Suprapubic skin (tissue), 4 donors: Measurements from ENCODE around the gene MYADML2.
"Not testable (repeated sequence)": the region's sequence is repeated elsewhere in the genome, so short reads cannot be mapped to it uniquely, and the experiment has no call there.

Source experiments
- EP300 ChIP-seq: sonication (generic); formaldehyde crosslinking; IDR thresholded peaks from one replicate; pipeline ENCODE4 v1.6.1; 2017; ENCODE audit warnings: antibody characterized with exemption
- POLR2A ChIP-seq, 2 donors: fragments of 450-650 bp; IDR thresholded peaks; one replicate each; pipeline ENCODE4 v1.6.1; 2017; ENCODE audit warnings: antibody characterized with exemption in 2 of 2, mild to moderate bottlenecking in 2 of 2, moderate library complexity in 2 of 2
- POLR2AphosphoS5 ChIP-seq, 3 donors: sonication (generic); formaldehyde crosslinking; IDR thresholded peaks; one replicate each; pipeline ENCODE4 v1.6.1; 2017; ENCODE audit warnings: antibody characterized with exemption in 3 of 3
- TF ChIP-seq, protein P1 (sequence below), 2 donors: fragments of 200-600 bp in 1 of 2; fragments of 450-650 bp in 1 of 2; sonication (generic) in 1 of 2; IDR thresholded peaks; one replicate each; pipeline ENCODE4 v1.5.1; 2016 to 2019; ENCODE audit warnings: antibody characterized with exemption in 2 of 2, mild to moderate bottlenecking in 1 of 2, moderate library complexity in 1 of 2

DNA sequence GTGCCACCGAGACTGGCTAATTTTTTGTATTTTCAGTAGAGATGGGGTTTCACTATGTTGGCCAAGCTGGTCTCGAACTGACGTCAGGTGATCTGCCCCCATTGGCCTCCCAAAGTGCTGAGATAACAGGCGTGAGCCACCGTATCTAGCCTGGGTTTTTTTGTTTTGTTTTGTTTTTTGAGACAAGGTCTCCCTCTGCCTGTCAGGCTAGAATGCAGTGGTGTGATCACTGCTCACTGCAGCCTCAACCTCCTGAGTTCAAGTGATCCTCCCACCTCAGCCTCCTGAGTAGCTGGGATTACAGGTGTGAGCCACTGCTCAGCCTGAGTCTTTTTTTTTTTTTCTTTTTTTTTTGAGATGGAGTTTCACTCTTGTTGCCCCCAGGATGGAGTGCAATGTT, 6.4 kb upstream of the MYADML2 start:
- TF ChIP-seq, protein P1, sequence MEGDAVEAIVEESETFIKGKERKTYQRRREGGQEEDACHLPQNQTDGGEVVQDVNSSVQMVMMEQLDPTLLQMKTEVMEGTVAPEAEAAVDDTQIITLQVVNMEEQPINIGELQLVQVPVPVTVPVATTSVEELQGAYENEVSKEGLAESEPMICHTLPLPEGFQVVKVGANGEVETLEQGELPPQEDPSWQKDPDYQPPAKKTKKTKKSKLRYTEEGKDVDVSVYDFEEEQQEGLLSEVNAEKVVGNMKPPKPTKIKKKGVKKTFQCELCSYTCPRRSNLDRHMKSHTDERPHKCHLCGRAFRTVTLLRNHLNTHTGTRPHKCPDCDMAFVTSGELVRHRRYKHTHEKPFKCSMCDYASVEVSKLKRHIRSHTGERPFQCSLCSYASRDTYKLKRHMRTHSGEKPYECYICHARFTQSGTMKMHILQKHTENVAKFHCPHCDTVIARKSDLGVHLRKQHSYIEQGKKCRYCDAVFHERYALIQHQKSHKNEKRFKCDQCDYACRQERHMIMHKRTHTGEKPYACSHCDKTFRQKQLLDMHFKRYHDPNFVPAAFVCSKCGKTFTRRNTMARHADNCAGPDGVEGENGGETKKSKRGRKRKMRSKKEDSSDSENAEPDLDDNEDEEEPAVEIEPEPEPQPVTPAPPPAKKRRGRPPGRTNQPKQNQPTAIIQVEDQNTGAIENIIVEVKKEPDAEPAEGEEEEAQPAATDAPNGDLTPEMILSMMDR (IDR thresholded peaks at IDR 0.05): not testable (repeated sequence)
- TF ChIP-seq POLR2AphosphoS5 (IDR thresholded peaks at IDR 0.05); EP300; POLR2A (IDR thresholded peaks at IDR 0.05): not testable (repeated sequence)
